Limb (tissue), 2 donors: ENCODE measurements around the gene SS18L1.
A peak's percentile ranks its signal among the peaks of the same experiment; 100 is the strongest.
"Not testable (repeated sequence)": the region's sequence is repeated elsewhere in the genome, so short reads cannot be mapped to it uniquely, and the experiment has no call there.

ENCODE experiments used
- DNase-seq, 2 donors: peaks; one replicate each; pipeline ENCODE4 v3.0.0-alpha.2; 2016; ENCODE audit errors: extremely low spot score in 2 of 2

The SS18L1 gene

GRCh38 chr20:62143081-62143956, at the start of gene SS18L1, which contains the start of gene PSMA7:
TSS of gene SS18L1 (plus strand) at chr20:62143769. CDS start at chr20:62143821, 52 bp downstream.
TSS of gene PSMA7 (minus strand) at chr20:62143394. CDS start at chr20:62143303, 91 bp downstream.
- peak; percentile 86 to 91 for DNase-seq

- no peak for DNase-seq
These were observed 46.9 kb upstream of the SS18L1 start for GRCh38 chr20:62096421-62097380.

DNA sequence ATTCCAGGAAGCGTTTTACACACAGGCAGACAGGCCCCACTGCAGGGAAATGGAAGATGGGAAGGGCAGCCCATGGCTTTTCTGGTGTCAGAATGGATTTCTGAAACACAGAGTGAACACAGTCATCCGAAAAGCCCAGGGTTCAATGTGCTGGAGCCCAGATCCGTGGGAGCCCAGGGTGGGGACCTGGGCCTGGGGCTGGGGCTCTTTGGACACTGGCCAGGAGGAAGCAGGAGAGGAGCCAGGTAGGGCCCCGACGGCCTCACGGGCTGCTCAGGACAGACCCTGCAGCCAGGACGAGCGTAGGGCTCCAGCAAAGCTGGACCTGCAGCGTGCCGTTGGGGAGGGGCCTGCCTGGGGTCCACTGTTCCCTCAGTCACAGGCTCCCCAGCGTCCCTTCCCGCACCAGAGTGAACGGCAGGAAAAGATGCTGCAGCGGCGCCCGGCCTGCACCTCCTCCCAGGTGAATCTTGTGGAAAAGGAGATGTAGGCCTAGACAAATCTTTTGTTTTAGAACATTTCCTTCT, 45.6 kb upstream of the SS18L1 start:
- DNase-seq, result no peak

- DNase-seq, result no peak
These were observed 42.5 kb upstream of the SS18L1 start for GRCh38 chr20:62101078-62101477.

DNA sequence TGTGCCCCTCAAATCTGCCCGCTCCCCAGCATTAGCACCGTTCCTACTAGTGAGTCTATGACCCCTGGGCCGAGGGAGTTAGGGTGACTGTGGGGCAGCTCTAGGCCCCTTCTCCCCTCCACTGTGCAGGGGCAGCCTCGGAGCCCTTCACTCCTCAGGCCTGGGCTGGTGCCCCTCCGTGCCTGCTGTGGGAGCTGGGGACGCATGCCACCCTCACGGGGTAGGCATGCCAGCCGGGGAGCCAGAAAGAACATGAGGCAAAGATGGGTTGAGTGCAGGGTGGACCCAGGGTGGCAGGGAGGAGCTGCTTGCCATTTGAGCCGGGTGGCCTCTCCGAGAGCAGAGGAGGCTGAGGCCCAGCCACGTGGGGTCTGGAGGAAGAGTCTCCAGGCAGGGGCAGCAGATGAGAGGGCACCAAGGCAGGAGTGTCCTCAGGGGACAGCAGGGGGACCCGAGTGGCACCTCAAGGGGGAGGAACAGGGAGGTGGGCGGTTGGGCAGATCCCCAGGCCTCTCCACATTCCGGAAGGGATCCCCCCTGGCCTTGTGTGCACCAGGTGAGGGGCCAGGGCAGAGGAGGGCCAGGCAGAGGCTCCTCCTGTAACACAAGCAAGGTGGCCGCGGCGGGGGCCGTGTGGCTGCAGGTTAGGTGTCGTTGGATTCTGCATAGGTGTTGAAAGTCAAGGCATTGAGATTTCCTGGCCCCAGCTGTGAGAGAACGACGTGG, 39.9 kb upstream of the SS18L1 start:
- DNase-seq, result no peak

GRCh38 chr20:62104234-62104789, 39.3 kb upstream of the SS18L1 start:
- DNase-seq, result no peak

- DNase-seq, result no peak
These were observed 38.7 kb upstream of the SS18L1 start for GRCh38 chr20:62104791-62105345.

DNA sequence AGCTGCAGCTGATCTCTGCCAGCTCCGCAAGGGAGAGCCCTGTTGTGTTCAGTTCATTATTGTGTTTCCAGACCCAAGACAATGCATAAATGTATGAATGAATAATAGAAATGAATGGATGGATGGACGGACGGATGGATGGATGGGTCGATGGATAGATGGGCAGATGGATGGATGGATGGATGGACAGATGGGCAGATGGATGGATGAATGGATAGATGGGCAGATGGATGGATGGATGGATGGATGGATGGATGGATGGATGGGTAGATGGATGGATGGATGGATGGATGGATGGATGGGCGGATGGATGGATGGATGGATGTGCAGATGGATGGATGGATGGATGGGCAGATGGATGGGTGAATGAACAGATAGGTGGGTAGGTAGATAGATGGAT, 38.0 kb upstream of the SS18L1 start:
- no peak for DNase-seq

- no peak for DNase-seq
These were observed 32.4 kb upstream of the SS18L1 start for GRCh38 chr20:62111148-62111547.

GRCh38 chr20:62112368-62112767, 31.2 kb upstream of the SS18L1 start:
- DNase-seq, result no peak

DNA sequence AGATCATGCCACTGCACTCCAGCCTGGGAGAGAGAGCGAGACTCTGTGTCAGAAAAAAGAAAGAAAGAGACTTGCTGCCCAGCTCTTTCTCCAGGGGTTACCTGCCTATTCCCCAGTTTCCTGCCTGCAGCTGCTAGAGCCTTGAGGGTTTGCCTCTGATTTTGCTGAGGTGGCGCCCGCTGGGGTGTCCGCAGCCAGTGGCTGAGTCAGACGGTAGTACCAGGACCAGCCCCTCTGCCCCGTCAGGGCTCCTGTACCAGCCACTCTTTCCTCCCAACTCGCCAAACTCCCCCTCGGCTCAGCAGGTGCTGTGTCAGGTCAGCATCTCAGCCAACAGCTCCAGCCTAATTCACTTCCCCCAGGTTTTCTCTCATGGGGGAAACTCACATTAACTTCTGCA, 28.7 kb upstream of the SS18L1 start:
- no peak for DNase-seq

- not testable (repeated sequence) for DNase-seq
These were observed 27.7 kb upstream of the SS18L1 start for GRCh38 chr20:62115800-62116407.

GRCh38 chr20:62116558-62117361, 26.8 kb upstream of the SS18L1 start:
- DNase-seq, result no peak

GRCh38 chr20:62117362-62117646, 26.3 kb upstream of the SS18L1 start:
- no peak for DNase-seq

GRCh38 chr20:62117658-62118057, 25.9 kb upstream of the SS18L1 start:
- DNase-seq, result no peak

- no peak for DNase-seq
These were observed 25.2 kb upstream of the SS18L1 start for GRCh38 chr20:62118113-62119043.

GRCh38 chr20:62119115-62119514, 24.5 kb upstream of the SS18L1 start:
- no peak for DNase-seq

- DNase-seq, result no peak
These were observed 23.8 kb upstream of the SS18L1 start for GRCh38 chr20:62119591-62120364.
